Omental fat pad (tissue), 4 donors: ENCODE results near the gene PTGES2. TPM values are rescaled to one million over a fixed set of nuclear protein-coding genes. Genes with fewer than 3 reads are reported as not detected.
"Not testable (repeated sequence)": the region's sequence is repeated elsewhere in the genome, so short reads cannot be mapped to it uniquely, and the experiment has no call there.

Experiments used
- ATAC-seq: fragments of 150-250 bp; one replicate; pipeline ENCODE4 v1.9.1; 2016; ENCODE audit warnings: mild to moderate bottlenecking, moderate library complexity; ENCODE audit not compliant: low FRiP score
- DNase-seq: peaks from one replicate; pipeline ENCODE4 v3.0.0-alpha.2; 2019; ENCODE audit warnings: low spot score
- total RNA-seq, 4 donors: library from RNA; depleted of rRNA; stranded (reverse); fragments of >200 nt; gene quantifications; one replicate each; pipeline ENCODE4 v1.1.0, GENCODE V29; 2016
- TF ChIP-seq, protein P1 (sequence below), 3 donors: fragments of 450-650 bp; IDR thresholded peaks; one replicate each; pipeline ENCODE4 v1.5.1; 2016 to 2017; ENCODE audit warnings: antibody characterized with exemption in 3 of 3, mild to moderate bottlenecking in 3 of 3, moderate library complexity in 2 of 3

The PTGES2 gene
- total RNA-seq, 4 donors from 2014 or later = 34.6 to 59.4 (median 53.0) TPM

DNA sequence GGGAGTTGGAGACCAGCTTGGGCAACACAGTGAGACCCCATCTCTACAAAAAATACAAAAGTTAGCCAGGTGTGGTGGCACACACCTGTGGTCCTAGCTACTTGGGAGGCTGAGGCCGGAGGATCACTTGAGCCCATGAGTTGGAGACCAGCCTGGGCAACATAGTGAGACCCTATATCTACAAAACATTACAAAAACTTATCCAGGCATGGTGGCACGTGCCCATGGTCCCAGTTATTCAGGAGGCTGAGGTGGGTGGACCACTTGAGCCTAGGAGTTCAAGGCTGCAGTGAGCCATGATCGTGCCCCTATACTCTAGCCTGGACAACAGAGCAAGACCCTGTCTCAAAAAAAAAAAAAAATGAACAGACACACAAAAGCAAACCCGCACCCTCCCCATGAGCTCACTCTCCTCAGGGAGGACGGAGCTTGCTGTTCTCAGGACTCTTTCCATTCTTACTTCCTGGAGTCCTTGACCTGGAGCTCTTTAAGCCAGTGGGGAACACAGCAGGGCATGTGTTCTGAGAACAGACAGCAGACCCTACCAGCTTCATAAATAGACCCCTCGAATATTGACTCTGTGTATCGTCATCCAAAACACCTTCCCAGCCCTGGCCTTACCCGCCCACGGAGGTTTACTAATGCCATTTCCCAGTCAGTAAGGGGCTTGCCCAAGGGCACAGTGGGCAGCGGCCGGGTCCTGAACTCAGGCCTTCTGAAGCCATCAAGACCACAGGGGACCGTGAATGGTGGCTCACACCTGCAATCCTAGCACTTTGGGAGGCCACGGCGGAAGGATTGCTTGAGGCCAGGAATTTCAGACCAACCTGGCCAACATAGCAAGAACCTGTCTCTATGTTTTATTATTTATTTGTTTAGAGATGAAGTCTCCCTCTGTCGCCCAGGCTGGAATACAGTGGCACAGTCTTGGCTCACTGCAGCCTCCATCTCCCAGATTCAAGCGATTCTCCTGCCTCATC, 11.1 kb downstream of the PTGES2 start:
- no peak for DNase-seq
- no peak for ATAC-seq
- TF ChIP-seq, protein P1, sequence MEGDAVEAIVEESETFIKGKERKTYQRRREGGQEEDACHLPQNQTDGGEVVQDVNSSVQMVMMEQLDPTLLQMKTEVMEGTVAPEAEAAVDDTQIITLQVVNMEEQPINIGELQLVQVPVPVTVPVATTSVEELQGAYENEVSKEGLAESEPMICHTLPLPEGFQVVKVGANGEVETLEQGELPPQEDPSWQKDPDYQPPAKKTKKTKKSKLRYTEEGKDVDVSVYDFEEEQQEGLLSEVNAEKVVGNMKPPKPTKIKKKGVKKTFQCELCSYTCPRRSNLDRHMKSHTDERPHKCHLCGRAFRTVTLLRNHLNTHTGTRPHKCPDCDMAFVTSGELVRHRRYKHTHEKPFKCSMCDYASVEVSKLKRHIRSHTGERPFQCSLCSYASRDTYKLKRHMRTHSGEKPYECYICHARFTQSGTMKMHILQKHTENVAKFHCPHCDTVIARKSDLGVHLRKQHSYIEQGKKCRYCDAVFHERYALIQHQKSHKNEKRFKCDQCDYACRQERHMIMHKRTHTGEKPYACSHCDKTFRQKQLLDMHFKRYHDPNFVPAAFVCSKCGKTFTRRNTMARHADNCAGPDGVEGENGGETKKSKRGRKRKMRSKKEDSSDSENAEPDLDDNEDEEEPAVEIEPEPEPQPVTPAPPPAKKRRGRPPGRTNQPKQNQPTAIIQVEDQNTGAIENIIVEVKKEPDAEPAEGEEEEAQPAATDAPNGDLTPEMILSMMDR (IDR thresholded peaks at IDR 0.05) = no peak

DNA sequence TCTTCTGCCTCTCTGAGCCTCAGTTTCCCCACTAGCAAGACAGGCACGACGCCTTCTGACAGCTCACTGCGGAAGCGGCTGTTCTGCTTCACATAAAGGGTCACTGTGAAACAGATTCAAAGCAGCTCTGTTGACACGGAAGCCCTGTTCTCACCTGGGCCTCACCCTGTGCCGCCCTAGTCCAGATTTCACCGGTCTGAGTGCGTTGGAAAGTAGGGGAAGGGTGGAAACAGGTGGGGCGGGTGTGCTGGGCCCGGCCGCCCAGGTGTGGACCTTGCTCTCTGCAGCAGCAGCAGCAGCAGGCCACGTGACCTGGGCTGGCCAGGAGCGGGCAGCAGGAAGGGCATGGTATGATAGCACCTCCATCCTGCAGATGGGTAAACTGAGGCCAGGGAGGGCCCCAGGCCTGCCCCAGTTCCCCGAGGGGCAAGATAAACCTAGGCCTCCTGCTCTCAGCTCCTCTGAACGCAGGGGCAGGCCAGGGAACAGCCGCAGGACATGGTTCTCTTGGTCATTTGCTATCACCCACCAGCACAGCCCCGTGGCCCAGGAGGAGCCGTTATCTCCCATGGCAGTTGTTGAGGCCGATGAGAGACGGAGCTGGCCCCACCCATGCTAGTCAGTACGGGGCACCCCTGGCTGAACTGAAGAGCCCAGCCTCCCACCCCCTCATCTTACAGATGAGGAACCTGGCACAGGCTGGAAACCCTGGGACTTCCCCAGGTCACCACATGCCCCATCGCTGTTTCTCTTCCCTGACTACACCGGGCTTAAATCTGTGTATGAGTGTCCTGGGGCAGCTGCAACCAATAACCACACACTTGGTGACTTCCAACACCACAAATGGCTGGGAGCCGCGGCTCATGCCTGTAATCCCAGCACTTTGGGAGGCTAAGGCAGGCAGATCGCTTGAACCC, 12.1 kb downstream of the PTGES2 start:
- ATAC-seq = no peak
- no peak for DNase-seq
- TF ChIP-seq, protein P1 (IDR thresholded peaks at IDR 0.05) = no peak

DNA sequence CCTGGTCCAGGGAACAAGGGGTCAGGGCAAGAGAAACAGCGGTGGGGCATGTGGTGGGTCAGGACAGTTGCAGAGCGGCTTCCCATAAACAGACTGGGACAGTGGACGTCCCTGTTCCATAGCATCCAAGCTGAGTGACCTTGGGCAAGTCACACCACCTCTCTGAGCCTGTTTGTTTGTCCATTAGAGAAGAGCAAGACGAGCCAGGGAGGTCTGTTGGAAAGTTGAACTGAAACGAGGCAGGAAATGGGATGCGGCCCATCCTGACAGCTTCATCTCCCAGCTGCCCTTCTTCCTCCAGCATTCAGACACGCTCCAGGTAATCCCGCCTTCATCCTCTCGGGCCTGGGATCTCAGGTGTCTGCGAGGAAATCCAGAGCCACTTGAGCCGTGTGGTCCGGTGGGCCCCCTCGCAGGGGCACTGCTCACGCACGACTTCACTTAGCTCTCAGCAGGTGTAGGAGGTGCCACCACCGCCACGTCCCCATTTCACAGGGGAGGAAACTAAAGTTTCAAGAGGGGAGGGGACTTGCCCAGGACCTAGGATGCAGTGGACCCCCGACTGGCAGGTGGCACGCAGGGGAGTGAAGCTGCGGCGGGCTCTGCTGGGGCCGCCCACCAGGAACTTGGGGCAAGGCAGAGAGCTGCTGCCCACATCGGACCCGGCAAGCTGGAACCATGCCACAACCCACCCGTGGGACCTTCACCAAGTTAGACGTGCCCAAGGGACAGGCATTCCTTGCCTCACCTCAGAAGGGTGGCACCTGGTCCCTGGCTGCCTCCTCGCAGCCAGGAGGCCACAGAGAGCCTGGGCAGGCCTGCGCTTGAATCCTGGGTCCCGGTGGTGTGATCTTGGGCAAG, 13.0 kb downstream of the PTGES2 start:
- no peak for DNase-seq
- no peak for ATAC-seq

DNA sequence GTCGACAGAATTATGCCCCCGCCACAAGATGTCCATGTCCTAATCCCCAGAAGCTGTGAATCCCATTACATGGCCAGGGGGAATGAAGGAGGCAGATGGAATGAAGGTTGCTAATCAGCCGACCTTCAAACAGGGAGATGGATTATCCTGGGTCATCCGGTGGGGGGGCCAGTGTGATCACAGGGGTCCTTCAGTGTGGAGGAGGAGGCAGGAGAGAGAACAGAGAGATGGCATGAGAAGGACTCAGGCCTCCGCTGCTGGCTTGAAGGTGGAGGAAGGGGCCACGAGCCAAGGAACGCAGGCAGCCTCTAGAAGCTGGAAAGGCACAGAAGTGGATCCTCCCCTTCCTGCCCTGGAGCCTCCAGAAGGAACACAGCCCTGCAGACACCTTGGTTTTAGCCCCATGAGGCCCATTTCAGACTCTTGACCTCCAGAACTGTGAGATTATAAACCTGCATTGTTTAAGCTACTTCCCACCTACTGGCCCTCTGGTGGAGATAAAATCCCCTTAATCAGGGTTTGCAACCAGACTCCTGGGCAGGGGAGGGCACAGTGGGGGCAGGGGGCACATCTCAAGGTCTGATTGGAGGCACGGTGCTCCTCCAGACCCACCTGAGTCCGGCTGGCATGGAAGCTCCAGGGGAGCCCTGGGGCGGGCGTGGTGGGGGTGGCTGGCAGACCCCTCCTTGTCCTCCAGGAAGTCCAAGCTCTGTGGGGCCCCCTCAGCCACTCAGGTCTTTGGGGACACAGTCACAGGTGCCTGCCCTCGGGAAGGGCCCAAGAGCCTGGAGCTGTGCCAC, 13.8 kb downstream of the PTGES2 start:
- TF ChIP-seq, protein P1 (IDR thresholded peaks at IDR 0.05) = no peak
- no peak for DNase-seq
- no peak for ATAC-seq

More for the DNA sequence above, 13.0 kb downstream of the PTGES2 start:
- TF ChIP-seq, protein P1 (IDR thresholded peaks at IDR 0.05) = no peak

DNA sequence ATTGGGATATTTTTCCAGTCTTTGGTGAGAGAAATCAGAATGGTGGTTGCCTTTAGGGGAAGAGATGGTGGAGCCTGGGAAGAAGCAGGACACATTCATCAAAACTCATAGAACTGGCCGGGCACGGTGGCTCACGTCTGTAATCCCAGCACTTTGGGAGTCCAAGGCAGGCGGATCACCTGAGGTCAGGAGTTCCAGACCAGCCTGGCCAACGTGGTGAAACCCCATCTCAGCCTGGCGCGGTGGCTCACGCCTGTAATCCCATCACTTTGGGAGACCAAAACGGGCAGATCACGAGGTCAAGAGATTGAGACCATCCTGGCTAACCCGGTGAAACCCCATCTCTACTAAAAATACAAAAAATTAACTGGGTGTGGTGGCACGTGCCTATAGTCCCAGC, 15.8 kb downstream of the PTGES2 start:
- DNase-seq, ATAC-seq: not testable (repeated sequence)

DNA sequence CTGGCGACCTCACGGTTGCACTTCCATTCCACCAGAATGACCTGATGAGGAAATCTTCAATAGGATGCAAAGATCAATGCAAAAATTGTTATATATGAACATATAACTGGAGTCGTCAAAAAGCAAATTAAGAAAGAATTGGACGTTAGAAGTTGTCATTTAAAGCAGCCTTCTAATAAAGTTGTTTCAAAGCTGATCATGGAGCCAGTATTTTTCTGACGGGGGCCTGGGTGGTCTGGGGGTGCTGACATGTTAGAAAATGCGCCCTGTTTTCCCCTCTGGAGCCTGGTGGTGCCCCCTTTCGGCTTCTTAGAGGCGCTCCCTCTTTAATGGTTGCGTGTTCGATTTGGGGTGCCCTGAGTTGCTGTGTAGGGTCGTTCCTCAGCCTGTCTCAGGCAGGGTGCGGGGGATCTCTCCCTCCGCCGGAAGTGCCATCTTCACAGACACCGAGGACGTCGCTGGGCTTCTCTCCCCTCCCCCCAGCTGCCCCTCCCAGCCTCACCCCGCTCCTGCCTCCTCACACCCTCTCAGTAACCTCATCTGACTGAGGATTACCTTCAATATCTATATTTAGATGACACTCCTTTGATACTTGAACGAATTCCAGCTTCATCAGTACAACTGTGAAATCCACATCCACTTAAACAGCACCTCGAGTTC, 18.3 kb downstream of the PTGES2 start:
- DNase-seq (no peak), ATAC-seq (no peak)
- TF ChIP-seq, protein P1 (IDR thresholded peaks at IDR 0.05) = no peak
